Measurements from ENCODE around the gene UTS2R.

UTS2R gene

GRCh38 chr17:82371333-82372248 lies at the start of gene UTS2R:
Gene UTS2R, plus strand, starts transcription at chr17:82371765. Its CDS starts 2,560 bp downstream, at chr17:82374325.
- H3K4me1 ChIP-seq (ENCODE audit: insufficient read depth, low read length), result peaks cover 12% of the 10 kb centered on the region
- H3K27me3 ChIP-seq (ENCODE audit: insufficient read depth, low read length), result peaks cover 23% of the 10 kb centered on the region
- no peak within 1 kb of the TSS for H2AFZ ChIP-seq (ENCODE audit: low read depth, low read length)
- peaks cover 10% of the 10 kb centered on the region for H3K9me3 ChIP-seq (ENCODE audit: low read length)
- H3K4me3 ChIP-seq (ENCODE audit: low read length), result no peak within 1 kb of the TSS
- H3K36me3 ChIP-seq (ENCODE audit: insufficient read depth, low read length), result no peaks in the 10 kb centered on the region

DNA sequence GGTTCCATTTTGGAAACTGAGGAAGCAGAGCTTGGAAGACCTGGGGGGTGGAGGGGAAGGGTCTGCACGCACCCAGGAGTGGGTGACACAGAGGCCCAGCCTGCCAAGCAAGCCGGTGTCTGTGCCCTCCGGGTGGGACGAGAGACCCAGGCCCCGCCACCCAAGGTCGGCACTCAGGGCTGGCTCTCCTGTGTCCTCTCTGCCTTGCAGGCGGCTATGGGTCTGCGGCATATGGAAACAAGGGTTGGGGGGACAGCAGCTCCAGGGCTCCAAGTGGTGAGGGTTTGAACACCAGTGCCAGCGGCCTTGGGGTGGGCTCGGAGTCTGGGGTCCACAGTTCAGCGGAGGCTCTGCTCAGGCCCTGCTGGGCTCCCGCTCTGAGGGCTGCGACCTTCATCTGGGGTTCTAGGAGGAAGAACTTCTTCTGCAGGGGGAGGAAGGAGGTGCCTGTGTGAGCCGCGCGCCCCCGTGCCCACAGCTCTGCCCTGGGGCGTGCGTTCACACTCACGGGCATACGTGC lies 49.6 kb upstream of the UTS2R start:
- Histone ChIP-seq H3K27me3 (ENCODE audit: insufficient read depth, low read length) (peaks cover 40% of the 10 kb centered on the region), H3K36me3 (ENCODE audit: insufficient read depth, low read length) (no peaks in the 10 kb centered on the region), H3K4me1 (ENCODE audit: insufficient read depth, low read length) (peaks cover 6% of the 10 kb centered on the region), H3K4me3 (ENCODE audit: low read length) (no peak overlapping the region), H2AFZ (ENCODE audit: low read depth, low read length) (no peak overlapping the region), H3K9me3 (ENCODE audit: low read length) (peaks cover 7% of the 10 kb centered on the region)

DNA sequence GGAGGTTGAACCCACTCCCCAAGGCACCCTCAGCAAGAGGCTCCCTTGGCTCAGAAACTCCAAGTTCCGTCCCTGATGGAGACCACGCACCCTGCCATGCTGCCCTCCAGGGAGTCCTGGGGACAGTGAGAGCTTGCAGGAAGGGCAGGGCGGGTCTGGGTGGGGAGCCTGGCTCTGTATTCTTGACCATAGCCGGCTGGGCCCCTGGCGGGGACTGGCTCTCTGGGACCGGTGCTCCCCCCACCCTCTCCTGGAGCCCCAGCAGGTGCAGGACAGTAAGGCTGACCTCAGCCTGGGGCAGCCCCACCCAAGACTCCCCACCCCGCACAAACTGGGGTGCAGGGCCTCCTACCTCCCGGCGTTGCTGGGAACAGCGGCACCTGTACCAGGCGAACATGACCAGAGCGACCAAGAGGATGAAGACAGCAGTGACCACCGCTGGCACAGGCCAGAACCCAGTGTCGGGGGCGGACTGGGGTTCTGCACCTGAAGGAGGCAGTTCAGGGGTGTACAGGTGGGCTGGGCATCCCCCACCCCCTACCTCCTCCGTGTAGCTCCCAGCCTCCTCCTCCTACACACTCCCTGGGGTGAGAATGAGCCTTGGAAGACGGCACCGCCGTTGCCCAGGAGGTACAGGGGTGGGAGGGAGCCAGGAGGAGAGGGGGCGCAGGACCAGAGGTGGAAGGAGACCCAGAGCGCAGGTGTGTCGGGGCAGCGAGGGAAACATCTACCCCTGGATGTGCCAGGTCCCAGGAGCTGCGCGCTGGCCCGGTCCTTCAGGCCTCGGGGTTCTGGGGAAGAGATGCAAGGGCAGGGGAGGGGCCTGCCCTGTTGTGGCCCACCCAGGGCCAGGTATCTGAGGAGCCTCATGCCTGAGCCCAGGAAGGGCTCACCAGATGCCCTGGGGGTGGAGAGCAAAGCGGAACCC lies 48.8 kb upstream of the UTS2R start:
- Histone ChIP-seq H3K4me1 (ENCODE audit: insufficient read depth, low read length) (peaks cover 13% of the 10 kb centered on the region), H3K9me3 (ENCODE audit: low read length) (peaks cover 7% of the 10 kb centered on the region), H3K27me3 (ENCODE audit: insufficient read depth, low read length) (peaks cover 44% of the 10 kb centered on the region), H3K36me3 (ENCODE audit: insufficient read depth, low read length) (no peaks in the 10 kb centered on the region), H3K4me3 (ENCODE audit: low read length) (no peak overlapping the region), H2AFZ (ENCODE audit: low read depth, low read length) (no peak overlapping the region)

GRCh38 chr17:82323514-82324234 lies 47.9 kb upstream of the UTS2R start:
- Histone ChIP-seq H3K4me1 (ENCODE audit: insufficient read depth, low read length) (peaks cover 15% of the 10 kb centered on the region), H3K36me3 (ENCODE audit: insufficient read depth, low read length) (no peaks in the 10 kb centered on the region), H2AFZ (ENCODE audit: low read depth, low read length) (no peak overlapping the region), H3K4me3 (ENCODE audit: low read length) (no peak overlapping the region), H3K9me3 (ENCODE audit: low read length) (peaks cover 7% of the 10 kb centered on the region), H3K27me3 (ENCODE audit: insufficient read depth, low read length) (peaks cover 51% of the 10 kb centered on the region)

DNA sequence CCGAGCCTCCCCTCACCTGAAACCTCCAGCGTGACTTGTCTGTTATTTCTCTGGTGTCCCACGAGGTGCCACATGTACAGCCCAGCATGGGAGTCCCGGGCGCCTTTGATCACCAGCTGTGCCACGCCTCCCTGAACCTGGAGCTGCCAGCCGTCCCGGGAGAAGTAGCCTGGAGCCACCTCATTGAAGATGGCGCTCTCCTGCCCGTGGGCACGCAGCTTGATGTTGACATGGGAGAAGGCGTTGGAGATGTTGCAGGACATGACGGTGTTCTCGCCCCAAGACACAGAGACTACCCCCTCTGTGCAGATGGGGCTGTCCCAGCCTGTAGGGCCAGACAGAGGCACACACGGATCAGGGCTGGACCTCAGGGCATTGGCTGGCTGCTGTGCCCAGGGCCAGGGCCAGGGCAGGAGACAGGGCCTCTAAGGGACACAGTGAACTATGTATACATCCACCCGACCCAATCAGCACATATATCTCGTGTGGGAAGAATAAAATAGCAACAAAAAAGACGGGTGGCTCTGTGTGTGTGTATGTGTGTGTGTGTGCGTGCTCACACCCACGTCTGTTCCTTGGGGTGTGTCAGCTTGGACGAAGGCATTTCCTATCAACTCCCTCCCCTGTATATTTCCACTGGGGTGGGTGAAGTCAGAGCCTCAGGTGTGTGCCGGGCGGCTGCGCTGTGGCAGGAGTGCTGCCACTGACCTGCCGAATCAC lies 46.8 kb upstream of the UTS2R start:
- H3K27me3 ChIP-seq (ENCODE audit: insufficient read depth, low read length), result peaks cover 62% of the 10 kb centered on the region
- H3K4me1 ChIP-seq (ENCODE audit: insufficient read depth, low read length), result peaks cover 15% of the 10 kb centered on the region
- no peak overlapping the region for H3K4me3 ChIP-seq (ENCODE audit: low read length)
- H3K9me3 ChIP-seq (ENCODE audit: low read length), result peaks cover 2% of the 10 kb centered on the region
- H2AFZ ChIP-seq (ENCODE audit: low read depth, low read length), result no peak overlapping the region
- no peaks in the 10 kb centered on the region for H3K36me3 ChIP-seq (ENCODE audit: insufficient read depth, low read length)

DNA sequence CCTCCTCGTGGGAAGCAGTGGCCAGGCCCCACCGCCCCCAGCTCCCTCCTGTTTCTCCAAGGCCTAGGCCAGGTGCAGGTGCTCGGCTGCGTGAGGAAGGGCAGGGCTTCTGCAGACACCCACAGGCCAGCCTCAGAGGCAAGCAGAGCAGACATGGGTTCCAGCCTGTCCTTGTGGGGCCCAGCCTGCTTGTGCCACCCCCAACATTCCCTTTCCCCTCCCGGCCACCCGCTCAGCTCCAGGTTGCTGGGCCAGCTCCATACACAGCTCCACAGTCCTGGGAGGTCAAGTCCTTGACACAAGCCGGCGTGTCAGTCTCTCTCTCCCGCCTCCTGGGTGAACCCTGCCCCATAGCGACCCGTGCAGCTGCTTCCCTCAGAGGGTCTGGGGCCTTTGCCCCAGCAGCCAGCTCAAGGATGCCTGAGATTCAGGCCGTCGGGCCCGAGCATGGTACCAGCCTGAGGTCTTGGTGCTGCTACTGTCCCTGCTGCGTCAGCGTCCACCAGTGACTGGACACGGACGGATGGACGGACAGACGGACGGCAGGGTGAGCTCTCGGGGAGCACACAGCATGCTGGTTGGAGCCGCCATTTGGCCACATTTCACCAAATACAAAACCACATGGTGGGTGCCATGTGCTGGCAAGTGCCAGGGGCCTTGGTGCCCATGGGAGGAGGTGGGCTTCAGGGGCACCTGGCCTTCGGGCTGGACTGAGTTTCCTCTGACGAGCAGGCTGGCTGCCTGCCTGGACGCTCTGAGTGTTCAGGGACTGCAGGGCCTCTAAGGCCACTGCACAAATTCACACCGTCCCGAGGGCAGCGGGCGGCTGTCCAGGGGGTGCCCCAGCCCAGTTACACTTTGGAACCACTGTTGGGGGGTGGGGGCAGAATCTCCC lies 46.0 kb upstream of the UTS2R start:
- no peak overlapping the region for H3K4me3 ChIP-seq (ENCODE audit: low read length)
- no peaks in the 10 kb centered on the region for H3K36me3 ChIP-seq (ENCODE audit: insufficient read depth, low read length)
- no peak overlapping the region for H2AFZ ChIP-seq (ENCODE audit: low read depth, low read length)
- H3K27me3 ChIP-seq (ENCODE audit: insufficient read depth, low read length), result peaks cover 70% of the 10 kb centered on the region
- H3K4me1 ChIP-seq (ENCODE audit: insufficient read depth, low read length), result peaks cover 15% of the 10 kb centered on the region
- peaks cover 2% of the 10 kb centered on the region for H3K9me3 ChIP-seq (ENCODE audit: low read length)

- H3K4me1 ChIP-seq (ENCODE audit: insufficient read depth, low read length), result peaks cover 15% of the 10 kb centered on the region
- H3K27me3 ChIP-seq (ENCODE audit: insufficient read depth, low read length), result peaks cover 78% of the 10 kb centered on the region
- no peak overlapping the region for H3K4me3 ChIP-seq (ENCODE audit: low read length)
- peaks cover 6% of the 10 kb centered on the region for H3K9me3 ChIP-seq (ENCODE audit: low read length)
- no peak overlapping the region for H2AFZ ChIP-seq (ENCODE audit: low read depth, low read length)
- H3K36me3 ChIP-seq (ENCODE audit: insufficient read depth, low read length), result no peaks in the 10 kb centered on the region
Observed at GRCh38 chr17:82327289-82327688, 44.3 kb upstream of the UTS2R start.

DNA sequence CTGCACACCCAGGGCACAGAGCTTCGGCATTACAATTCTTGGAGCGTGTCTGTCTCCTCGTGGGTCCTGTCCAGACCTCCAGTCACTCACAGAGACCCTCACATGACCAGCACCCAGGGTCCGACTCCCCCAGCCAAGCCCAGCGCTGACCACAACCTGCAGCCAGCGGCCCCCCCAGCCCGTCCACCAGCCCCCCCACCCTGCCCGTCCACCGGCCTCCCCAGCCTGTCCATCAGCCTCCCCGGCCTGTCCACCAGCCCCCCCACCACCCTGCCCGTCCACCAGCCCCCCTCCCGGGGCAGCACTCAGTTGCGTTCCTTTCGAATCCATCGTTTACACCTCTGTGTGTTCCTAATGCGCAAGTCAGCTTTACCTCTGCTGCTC lies 43.8 kb upstream of the UTS2R start:
- Histone ChIP-seq H3K9me3 (ENCODE audit: low read length) (peaks cover 6% of the 10 kb centered on the region), H3K4me1 (ENCODE audit: insufficient read depth, low read length) (peaks cover 15% of the 10 kb centered on the region)

GRCh38 chr17:82328141-82328993 lies 43.2 kb upstream of the UTS2R start:
- H2AFZ ChIP-seq (ENCODE audit: low read depth, low read length), result no peak overlapping the region
- peaks cover 9% of the 10 kb centered on the region for H3K9me3 ChIP-seq (ENCODE audit: low read length)
- H3K4me3 ChIP-seq (ENCODE audit: low read length), result no peak overlapping the region
- H3K36me3 ChIP-seq (ENCODE audit: insufficient read depth, low read length), result no peaks in the 10 kb centered on the region
- H3K27me3 ChIP-seq (ENCODE audit: insufficient read depth, low read length), result peaks cover 84% of the 10 kb centered on the region
- peaks cover 15% of the 10 kb centered on the region for H3K4me1 ChIP-seq (ENCODE audit: insufficient read depth, low read length)

More for the DNA sequence above, 43.8 kb upstream of the UTS2R start:
- Histone ChIP-seq H3K27me3 (ENCODE audit: insufficient read depth, low read length) (peaks cover 81% of the 10 kb centered on the region), H3K36me3 (ENCODE audit: insufficient read depth, low read length) (no peaks in the 10 kb centered on the region), H3K4me3 (ENCODE audit: low read length) (no peak overlapping the region), H2AFZ (ENCODE audit: low read depth, low read length) (no peak overlapping the region)

- Histone ChIP-seq H3K4me1 (ENCODE audit: insufficient read depth, low read length) (peaks cover 17% of the 10 kb centered on the region), H3K27me3 (ENCODE audit: insufficient read depth, low read length) (peaks cover 85% of the 10 kb centered on the region), H3K4me3 (ENCODE audit: low read length) (no peak overlapping the region), H3K36me3 (ENCODE audit: insufficient read depth, low read length) (no peaks in the 10 kb centered on the region), H3K9me3 (ENCODE audit: low read length) (peaks cover 9% of the 10 kb centered on the region), H2AFZ (ENCODE audit: low read depth, low read length) (no peak overlapping the region)
Observed at GRCh38 chr17:82328994-82329507, 42.5 kb upstream of the UTS2R start.
